ENCODE data around the gene GALNTL6.

GALNTL6 gene

DNA sequence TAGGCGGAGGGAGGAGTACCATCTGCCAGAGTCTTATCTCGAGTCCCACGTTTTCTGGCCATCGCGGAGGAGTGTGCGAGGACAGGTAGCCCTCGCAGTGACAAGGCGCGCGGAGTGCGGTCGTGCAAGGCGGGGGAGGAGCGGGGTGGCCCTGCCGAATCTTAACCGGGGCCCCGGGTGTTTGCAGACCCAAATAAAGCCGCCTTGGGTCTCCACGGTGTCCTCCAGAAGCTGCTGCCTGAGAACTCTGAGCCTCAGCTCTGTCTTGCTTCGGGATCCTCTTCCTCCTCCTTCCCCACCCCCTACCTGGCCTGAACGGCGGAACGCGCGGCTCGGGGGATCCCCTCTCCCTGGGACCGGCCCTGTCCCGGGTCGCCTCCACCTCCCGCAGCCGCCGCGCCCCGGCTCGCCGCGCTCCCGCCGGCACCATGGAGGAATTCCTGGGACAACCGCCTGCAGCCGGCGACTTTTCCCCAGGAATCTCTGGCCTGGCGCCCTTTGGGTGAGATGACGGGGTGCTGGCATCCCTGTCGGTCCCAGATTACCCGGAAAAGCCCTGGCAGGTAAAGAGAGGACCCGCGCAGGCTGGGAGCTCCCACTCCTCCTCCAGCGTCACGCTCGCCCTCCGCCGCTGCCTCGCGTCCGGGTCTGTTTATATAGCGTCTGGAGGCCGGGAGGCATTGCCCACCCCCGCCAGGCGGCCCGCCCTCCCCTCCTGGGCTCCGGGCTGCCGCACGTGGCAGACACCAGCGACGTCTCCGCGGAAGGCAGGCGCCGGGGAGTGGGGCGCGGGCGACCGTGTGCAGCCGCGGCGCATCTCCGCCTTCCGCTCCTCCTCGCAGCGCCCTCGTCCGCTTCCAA is at the start of gene GALNTL6:
Gene GALNTL6 (plus strand): TSS at position 740 of the 861 bp plus-strand sequence.
- DNase-seq = no peak

DNA sequence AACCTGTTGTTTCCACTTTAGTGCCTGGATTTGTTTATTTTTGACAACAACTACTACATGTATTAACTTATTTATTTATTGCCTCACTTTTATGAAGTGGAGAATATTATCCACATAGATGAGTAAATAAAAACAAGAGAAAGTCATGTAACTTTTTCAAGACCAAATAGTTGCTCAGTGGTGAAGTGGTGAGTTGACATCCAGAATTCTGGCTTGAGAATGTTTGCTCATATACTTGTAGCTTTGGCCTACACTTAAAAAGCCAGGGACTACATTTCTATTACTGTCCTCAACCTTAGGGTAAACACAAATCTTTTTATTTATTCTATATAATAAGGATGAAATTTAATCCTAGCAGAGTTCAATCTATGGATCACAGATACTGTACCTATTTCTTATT is 47.7 kb upstream of the GALNTL6 start:
- no peak for DNase-seq

DNA sequence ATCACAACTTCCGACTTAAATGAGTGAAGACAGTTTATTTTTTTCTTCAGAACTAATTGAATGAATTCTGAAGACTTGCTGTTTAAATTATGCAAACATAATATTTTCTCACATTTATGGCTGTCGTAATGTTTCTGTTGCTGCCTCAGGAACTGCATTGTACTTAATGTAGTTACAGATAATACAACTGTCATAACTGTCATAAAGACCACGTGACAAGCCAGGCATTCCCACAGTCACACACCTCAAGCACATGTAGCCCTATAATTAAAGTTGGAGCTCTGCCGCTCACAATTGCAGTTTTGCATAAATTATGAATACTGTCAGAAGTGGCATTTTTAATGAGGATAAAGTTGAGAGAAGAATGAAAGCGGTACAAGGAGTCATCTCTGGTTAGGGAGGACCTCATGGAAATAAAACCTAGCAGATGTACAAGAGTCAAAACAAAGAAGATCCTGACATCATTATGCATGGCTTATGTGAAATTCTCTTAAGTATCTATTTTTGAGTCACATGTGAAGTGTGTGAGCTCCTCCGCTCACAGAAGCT is 38.5 kb upstream of the GALNTL6 start:
- DNase-seq = no peak

DNA sequence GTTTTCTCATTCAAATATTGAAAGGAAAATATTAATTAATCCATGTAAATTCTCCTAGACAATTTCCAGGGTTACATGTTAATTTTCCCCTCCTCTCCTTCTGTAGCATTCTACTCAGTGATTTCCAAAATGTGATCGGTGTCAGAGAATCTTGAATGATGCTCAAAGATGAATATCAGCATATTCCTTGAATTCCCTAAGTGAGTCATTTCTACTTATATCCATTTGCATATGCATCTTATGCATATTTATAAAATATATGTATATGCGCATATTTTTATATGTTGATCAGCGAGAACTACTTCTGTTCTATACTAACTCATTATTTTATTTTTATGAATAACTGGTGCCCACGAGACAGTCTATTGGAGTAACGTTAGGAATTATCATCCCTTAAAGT is 33.9 kb upstream of the GALNTL6 start:
- DNase-seq = no peak

DNA sequence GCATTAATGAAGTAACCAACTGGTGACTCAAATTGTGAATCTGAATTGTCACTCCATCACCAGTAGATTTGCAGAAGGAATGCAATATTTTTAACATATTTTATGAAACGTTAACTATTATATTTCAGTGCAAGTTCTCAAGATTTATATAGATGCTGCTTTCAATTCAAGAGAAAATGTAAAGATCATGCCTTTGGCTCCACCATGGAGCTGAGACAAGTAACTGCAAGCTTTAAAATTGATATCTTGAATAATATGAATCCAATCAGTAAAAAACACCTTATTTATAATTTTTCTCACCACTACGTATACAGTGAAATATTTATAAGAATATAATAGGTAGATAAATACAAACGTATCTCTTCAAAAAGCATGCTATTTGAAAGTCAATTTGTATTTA is 27.8 kb upstream of the GALNTL6 start:
- DNase-seq = no peak

DNA sequence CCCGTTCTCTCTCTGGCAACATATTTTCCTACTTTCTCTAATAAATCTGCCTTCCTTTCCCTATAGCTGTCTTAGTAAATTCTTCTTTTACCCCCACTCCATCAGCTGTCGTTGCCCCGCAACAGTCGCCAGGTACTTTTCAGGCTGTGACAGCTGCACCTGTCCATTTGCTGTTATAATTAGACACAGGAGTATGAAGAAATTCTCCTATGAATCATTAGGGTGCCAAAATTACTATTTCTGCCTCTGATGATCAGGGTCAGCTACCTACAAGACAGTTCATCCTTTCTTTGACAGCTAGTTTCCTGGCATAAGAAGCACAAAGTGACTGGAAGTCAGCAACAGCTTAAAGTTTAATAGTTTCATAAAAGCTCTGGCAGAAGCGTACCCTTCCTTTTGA is 19.5 kb upstream of the GALNTL6 start:
- no peak for DNase-seq

DNA sequence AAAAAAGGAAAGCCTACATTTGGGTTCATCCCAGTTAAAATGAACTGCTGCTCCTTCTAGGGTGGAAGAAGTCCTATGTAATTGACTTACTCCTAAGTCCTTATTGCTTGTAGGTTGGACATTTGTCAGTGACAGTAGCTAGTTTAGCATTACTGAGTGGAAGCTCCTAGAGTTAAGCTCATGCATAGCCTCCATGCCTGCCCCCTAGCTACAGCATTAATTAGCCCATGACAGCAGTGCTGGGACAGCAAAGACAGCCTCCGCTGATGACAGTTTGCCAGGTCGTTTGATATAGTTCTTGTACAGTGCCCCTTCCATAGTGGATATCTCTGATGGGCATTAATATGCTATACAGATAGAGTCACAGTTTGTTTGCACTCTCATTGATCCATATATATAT is 18.7 kb upstream of the GALNTL6 start:
- DNase-seq = no peak

DNA sequence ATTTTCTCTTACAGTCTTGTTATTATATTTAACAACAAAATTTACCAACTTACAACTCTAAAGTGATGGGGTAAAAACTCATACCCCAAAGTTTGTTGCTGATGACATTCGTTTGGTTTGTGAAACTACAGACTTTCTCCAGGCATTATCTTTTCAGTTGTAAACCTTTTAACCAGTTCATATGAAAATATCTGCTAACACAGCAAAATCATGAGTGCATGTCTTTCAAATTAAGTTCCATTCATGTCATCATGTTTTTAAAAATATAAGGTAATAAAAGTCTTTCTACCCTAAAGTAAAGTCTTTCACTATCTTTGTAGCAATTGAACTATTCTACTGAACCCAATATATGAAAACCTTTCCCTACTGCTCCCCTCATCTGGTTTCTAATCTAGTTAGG is 3.4 kb upstream of the GALNTL6 start:
- no peak for DNase-seq

DNA sequence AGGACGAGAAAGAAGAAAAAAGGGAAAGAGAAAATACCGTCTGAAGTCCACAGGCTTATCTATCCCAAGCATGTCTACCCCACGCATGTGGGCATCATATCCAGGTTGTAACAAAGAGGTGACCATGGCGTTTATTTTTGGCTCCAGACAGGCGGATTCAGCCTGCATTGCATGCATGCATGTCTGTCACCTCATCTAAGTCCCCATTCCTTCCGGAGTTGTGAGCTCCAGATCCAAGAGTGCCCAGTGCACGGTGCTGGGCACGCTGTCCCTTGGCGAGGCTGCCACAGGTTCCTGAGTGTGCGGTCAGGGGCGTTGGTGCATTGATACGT is 905 bp upstream of the GALNTL6 start:
- DNase-seq = no peak

DNA sequence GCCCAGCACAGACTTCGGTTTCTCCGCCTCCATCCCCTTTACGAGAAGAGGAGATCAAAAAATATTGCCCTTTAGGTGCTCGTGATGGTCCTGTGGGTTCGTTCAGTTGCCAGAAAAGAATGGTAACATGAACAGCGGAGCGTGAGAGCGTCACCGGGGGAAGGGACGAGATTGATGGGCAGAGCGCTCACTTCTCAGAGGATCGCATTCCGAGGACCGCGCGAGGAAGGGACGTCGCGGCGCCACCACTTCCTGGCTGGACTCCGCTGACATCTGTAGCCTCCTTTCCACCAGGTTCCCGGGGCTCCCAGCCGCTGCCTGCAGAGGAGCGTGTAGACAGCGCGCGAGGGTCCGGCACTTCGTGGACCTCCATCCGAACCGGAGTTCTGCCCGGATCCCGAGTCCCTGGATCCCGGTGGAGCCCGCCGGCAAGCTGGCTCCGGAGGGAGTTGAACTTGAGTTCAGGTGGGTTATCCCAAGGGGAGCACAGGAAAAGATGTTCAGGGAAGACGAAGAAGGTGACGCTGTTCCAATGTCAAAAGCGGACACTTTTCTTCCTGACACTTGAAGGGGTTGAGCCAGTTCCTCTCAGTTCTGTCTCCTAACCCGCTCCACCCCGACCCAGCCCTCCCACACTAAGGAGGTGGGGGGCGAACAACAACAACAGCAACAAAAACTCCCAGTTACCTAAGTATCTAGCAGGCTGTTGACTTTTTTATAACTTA is 484 bp downstream of the GALNTL6 start:
- no peak for DNase-seq

DNA sequence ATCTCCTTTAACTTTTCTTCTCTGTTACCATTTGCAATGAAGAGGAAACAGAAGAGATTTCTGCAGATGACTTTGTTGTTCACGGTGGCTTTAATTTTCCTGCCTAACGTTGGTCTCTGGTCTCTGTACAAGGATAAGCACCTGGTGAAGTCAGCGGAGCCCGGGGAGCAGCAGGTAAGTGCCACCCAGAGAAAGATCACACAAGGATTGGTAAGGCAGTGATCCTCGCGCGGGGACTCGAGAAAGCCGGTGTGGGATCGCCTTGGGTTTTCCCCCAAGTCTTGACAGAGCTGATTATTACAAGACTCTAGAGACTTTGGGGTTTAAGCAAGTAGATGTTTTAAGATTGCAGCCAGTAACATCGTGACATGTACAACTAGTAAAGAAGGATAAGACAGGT is 1.3 kb downstream of the GALNTL6 start:
- DNase-seq = no peak

DNA sequence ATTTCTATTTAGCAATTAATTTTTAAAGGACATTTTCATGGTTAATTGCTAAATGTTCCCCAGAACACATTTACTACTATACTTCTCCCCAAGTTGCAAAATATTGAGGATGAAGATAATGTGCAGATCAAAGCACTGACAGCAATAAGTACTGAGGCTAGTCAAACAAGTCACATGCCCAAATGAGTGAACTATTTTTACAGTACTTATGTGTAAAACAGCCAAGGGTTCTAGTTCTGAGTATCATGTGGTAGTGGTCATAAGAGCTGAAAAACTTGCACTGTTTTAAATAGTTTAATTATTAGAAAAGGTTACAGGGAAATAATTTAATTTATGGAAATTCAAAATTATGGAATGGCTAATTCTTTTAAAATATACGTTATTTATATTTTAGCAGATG is 3.8 kb downstream of the GALNTL6 start:
- DNase-seq = no peak

DNA sequence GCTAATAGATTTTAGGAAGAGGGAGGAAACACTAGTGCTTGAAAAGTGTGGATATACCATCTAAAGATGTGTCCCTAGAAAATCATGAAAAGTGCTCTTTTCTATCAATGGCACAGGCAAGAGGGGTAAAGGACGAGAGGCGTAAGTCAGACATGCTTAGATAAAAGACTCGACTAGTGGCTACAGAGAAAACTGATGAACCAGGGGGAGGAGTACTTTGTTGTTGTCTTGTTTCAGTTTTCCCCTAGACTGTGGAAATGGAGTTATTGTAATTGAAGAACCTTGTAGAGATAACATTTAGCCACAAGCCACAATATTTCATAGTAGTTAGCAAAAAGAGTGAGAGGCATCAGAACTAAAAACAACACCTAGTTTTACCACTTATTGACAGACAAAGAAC is 21.4 kb downstream of the GALNTL6 start:
- no peak for DNase-seq

DNA sequence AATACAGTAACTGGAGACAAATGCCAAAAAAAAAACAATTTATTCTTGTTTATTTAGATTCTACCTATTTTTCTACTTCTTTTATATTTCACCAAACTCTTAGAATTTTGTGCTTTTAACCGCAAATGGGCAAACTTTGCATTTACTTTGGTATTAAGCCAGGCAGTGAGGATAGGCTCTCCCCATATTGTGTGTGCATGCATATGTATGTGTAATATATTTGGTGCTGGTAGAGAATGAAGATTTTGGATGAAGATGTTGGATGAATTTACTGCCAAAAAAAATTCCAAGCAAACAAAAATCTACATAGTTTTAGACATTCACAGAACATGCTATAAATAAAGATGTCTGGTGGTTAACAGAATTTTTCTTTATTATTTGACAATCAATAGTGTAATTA is 30.3 kb downstream of the GALNTL6 start:
- DNase-seq = no peak

DNA sequence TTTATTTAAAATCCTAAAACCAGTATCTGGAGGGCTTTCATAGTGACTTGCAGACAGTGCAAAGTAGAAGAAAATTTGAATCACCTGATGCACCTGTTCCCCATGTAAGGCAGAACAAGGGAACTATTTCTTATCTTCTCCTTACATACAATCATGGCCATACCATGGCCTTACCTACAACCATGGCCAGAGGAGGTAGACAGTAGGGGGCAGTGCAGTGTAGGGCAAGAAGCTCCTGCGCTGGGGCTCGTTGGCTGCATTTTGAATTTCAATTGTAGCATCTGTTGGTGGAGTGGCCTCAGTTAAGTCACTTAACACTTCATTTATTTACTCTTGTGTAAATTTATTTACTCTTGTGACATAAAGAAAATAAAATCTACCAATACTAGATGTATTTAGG is 33.0 kb downstream of the GALNTL6 start:
- DNase-seq = peak; percentile 16

DNA sequence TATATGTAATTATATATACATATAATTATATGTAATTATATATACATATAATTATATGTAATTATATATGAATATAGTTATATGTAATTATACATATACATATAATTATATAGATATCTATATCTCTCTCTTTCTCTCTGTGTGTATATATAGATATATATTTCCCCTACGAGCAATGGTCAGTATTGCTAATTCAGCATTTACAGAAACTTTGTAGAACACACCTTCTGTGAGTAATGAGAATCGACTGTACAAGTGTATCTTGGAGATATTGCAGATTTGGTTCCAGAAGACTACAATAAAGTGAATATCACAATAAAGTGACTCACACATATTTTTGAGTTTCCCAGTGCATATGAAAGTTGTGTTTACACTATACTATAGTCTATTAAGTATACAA is 33.7 kb downstream of the GALNTL6 start:
- no peak for DNase-seq

DNA sequence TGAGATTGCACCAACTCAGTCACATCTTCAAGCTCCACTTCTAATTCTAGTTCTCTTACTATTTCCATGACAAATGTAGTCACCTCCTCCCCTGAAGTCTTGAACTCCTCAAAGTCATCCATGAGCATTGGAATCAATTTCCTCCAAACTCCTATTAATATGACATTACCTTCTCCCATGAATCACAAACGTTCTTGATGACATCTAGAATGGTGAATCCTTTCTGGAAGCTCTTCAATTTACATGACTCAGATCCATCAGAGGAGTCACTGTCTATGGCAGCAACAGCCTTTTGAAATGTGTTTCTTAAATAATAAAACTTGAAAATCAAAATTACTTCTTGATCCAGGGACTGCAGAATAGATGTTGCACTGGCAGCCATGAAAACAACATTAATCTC is 34.5 kb downstream of the GALNTL6 start:
- DNase-seq = no peak

DNA sequence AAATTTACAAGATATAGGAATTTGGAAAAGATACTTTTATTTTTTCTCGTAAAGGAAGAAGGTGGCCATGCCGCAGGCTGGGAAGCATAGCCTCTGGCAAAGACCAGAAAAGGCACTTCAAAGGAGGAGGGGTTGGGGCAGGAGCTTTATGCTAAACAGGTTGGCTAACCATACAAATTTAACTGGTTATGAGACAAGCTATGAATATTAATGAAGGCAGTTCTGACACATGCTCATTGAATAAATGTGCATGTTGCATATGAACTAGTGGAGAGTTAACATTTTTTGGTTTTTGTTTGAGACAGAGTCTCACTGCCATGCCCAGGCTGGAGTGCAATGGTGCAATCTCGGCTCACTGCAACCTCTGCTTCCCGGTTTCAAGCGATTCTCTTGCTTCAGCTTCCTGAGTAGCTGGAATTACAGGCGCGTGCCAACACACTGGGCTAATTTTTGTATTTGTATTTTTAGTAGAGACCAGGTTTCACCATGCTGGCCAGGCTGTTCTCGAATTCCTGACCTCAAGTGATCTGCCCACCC is 36.5 kb downstream of the GALNTL6 start:
- no peak for DNase-seq

DNA sequence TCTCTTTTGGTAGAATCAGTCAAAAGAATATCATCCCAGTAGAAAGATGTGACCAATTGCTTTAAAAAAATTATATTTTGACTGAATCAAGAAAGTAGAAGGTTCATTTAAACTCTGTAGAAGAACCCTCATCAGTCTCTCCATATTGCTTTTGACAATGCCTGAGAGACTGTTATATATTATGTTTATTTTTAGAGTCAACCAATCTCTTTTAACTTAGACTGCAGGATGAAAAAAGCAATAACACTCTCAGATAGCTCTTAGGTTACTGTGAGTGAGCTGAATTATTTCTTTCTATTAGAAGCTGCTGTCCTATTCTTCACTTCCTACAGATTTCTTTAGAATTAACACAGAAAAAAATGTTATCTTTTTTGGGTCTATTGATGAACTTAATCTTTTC is 38.1 kb downstream of the GALNTL6 start:
- DNase-seq = no peak

DNA sequence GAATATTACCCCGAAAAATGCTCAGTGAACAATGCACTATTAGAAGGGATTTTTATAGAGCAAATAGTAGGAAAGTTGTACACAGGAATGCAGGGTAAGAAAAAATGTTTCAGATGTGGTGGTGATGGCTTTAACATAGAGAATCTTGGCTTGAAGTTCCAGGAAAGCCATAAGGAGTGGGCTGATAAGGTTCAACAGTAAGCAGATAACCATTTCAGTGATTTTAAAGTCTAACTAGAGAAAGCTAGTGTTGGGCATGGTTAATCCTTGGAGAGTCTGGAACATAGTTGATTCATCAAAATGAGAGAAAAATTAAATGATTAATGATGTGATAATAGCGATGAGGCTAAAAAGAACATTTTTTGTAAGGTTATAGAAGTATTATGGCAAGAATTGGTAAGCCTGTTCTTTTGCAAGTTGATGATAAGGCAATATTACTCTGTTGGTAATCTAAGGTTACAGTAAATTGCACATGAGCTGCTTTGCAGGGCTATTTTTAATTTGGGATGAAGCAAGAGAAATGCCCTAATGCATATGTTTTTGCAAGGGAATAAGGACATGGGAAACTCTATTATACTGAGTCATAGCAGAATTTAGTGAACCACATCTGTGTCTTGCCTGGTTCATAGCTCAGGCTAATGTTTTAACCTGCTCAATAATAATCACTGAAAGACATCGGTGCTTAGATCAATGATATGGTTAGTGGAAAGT is 44.3 kb downstream of the GALNTL6 start:
- no peak for DNase-seq

DNA sequence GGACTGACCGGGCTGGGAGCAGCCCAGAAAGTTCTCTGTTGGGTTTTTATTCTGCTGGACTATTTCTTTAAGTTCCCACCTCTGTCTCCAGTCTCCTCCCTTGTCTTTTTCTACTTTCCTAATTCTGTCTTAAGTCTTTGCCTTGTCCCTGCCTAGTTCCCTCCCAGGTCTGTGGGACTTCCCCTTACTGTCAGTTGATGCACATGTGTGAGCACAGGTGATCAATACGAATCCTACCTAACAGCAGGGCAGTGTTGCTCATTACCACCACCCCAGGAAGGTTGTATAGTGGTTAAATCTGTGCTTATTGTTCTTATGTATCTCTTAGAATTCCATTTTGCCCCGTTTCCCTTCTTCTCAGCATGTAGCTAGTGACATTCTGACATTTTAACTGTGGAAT is 62.1 kb downstream of the GALNTL6 start:
- no peak for DNase-seq

DNA sequence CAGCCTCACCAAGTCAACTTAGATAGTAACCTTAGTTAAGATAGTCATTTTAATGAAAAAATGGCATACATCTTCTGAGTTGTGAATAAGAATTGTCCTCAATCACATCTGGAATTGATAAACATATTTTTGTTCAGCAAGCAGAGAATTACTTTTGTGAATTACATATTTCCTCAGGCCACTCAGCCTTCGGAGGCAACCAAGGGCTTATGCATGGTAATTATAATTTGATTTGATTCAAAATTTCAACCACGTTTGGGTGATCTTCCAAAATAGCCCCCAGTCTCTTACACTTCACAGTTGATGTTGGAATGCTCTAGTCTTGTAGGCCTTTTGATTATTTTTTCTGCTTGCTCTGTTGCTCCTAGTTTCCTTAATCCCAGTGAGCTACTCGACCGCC is 63.4 kb downstream of the GALNTL6 start:
- no peak for DNase-seq

DNA sequence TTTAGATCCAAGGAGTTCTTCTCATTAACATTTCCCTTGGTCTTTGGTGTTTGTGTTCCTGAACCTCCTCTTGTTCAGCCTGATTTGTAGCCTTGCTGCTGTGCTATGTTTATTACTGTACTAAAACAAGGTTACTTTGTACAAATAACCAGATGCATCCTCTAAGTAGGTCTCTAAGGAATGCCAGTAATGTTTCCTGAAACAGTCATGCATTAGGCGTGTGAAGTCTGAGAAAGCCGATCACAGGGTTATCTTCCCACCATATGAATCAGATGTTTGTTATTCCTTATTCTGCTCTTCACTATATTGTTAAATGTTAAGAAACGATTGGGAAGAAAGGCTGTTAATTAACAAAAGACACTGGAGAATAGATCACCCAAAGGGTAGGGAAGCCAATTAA is 66.9 kb downstream of the GALNTL6 start:
- DNase-seq = no peak

DNA sequence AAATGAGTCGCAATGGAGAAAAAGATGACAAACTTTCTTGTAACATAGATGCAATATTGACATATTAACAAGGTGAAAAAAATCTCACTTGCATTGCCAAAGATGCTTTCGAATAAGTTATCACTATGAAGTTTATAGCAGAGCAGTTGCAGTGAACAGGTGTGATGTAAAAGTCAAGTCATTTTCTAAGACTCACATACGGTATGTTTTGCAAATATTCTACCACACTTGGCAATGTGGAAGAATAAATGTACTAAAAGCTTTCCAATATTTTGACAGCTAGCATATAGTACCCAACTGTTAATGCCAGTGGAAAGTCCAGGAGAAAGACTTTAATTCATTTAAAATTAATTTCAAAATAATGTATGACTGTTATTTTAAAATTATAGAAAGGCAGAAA is 76.5 kb downstream of the GALNTL6 start:
- no peak for DNase-seq

All from NCI-H1048 (cell line).